Limb (tissue), 2 donors: ENCODE measurements around the gene GRAMD1B.

Source experiments
- DNase-seq, 2 donors: peaks; one replicate each; pipeline ENCODE4 v3.0.0-alpha.2; 2016; ENCODE audit errors: extremely low spot score in 2 of 2

GRAMD1B gene

DNA sequence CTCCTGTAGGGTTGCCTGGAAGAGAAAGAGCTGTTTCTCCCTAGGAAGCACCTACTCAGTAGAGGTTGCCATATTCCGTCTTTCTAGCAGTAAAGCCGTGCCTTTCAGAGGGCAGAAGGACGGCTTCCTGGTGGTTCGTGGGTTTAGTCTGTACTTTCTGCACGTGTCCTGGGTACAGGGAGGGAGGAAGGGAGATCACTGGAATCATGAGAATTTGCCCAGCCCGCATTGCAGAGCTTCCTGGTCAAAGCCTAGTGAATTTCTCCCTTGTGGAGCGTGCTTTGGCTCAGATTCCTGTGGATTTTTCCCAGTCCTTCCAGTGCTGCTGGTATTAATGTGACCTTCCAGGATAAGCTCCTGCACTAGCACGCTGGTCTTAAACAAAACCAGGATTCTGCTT lies 44.9 kb downstream of the GRAMD1B start:
- peak in 1 of 2 donors; percentile 7 for DNase-seq

- peak in 1 of 2 donors; percentile 19 for DNase-seq
These were observed 45.4 kb downstream of the GRAMD1B start for GRCh38 chr11:123475469-123475868.

DNA sequence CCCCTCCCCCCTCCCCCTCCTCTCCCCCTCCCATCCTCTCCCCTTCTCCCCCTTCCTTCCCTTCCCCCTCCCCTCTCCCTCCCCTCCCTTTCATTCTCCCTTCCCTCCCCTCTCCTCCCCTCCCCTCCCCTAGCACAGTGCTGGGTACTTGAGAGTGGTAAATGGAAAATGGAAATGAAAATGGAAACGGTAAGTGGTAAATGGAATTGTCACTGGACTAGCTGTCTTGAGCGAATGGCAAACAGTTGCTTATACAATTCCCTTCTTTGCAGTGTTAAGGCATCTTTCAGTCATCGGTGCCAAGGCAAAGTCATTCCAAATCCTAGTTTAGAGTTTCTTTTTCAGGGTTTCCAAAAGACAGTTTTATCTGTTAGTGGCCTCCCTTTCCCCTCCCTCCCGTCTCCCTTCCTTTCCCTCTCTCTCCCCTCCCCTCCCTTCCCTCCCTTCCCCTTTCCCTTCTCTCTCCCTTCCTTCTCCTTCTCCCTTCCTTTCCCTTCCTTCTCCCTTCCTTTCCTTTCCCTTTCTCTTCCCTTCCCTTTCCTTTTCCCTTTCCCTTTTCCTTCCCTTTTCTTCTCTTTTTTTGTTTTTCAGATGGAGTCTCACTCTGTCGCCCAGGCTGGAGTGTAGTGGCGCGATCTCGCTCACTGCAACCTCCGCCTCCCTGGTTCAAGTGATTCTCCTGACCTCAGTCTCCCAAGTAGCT lies 47.3 kb downstream of the GRAMD1B start:
- DNase-seq, result no peak

GRCh38 chr11:123478352-123478987 lies 48.4 kb downstream of the GRAMD1B start:
- peak; percentile 72 to 88 for DNase-seq

DNA sequence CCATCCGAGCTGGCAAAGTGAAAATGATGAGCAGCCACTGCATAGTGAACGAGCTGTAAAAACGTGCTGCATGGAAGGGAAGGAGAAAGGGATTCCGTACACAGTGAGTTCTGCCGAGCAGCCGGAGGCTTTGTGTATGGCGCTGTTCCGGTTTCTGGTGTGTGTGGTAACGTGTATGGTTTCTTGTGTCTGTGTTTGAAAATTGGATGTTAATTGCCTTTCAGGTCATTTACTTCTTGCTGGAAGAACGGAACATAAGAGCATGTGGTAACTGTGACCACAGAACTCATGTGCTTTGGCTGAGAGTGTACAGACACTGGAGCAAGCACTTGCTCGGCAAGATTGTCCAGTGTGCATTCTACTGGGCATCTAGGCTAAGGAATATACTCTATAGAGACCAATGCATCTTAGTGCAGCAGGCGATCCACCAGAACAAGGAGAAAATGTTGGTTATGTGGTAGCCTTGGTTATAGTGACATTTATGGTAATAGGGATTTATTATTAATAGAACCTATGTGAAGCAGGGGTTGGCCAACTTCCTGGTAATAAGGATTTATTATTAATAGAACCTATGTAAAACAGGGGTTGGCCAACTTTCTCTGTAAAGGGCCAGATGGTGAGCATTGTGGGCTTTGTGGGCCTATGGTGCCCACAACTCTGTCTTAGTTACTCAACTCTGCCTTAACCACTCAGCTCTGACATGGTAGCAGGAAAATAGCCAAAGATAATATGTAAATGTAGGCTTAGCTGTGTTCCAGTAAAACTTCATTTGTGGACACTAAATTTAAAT lies 49.2 kb downstream of the GRAMD1B start:
- DNase-seq, result no peak

- no peak for DNase-seq
These were observed 50.3 kb downstream of the GRAMD1B start for GRCh38 chr11:123480290-123480815.

DNA sequence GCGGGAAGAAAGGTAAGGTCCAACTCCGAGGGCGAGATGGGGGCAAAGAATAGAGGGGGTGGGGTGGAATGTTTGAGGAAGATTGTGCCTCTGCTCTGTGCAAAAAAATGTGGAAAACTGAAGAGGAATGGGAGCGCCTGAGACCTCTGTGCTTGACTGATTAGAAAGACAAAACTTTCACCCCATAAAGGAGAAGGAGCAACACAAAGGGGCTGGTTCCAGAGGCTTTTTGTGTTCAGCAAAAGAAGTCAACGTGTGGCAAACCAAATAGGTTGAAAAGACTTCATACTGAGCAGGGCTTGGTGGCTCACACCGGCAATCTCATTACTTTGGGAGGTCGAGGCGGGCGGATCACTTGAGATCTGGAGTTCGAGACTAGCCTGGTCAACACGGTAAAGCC lies 50.8 kb downstream of the GRAMD1B start:
- no peak for DNase-seq

DNA sequence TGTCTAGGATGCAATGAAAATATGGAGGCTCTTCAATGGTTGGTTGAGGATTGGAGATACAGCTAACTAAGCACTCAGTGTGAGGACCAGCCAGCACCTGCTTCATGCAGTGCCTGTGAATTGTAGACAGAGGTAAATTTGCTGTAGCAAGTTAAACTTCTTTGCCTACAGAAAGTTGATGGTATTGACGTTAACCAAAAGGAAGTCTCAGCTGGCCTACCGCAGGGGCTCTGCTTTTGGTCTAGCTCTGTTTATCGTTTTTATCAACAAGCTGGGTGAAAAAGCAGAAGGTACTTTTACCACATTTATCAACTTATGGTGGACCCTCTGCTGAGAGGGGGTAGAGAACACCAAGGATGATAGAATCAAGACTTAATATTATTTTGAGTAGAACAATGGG lies 51.6 kb downstream of the GRAMD1B start:
- no peak for DNase-seq

GRCh38 chr11:123482218-123482617 lies 52.1 kb downstream of the GRAMD1B start:
- no peak for DNase-seq

DNA sequence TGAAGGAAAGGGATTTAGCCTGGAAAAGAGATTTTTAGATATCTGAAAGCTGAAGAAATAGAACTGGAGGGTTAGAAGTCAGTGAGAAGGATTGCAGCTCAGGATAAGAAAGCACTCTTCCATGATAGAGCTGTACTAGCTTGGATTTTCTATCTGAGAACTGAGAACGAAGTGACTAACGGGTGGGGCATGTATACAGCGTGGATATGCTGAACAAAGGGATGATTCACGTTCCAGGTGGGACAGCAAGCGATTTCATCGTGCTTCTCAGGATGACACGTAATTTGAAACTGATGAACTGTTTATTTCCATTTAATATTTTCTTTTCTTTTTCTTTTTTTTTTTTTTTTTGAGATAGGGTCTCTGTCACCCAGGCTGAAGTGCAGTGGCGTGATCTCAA lies 53.0 kb downstream of the GRAMD1B start:
- no peak for DNase-seq

- DNase-seq, result no peak
These were observed 53.4 kb downstream of the GRAMD1B start for GRCh38 chr11:123483466-123483865.

- no peak for DNase-seq
These were observed 54.4 kb downstream of the GRAMD1B start for GRCh38 chr11:123484448-123484847.

- no peak for DNase-seq
These were observed 57.2 kb downstream of the GRAMD1B start for GRCh38 chr11:123487157-123487744.

DNA sequence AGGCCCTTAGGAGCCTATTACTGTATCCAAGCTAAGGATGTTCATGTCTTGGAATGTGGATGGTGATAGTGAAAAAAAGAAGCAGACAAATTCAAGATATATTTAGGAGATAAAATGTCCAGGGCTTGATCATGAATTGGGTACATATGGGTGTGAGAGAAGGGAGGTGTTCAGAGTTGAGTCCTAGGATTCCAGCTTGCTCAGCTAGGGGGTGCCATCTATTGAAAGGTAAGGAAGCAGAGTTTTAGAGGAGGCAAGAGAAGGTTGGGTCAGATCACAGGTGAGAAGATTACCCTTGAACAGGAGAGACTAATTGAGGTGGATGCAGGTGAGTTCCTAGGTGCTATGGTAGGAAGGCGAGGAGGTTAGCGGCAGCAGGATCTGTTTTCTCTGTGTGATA lies 60.5 kb downstream of the GRAMD1B start:
- DNase-seq, result no peak

GRCh38 chr11:123491241-123491640 lies 61.2 kb downstream of the GRAMD1B start:
- no peak for DNase-seq

DNA sequence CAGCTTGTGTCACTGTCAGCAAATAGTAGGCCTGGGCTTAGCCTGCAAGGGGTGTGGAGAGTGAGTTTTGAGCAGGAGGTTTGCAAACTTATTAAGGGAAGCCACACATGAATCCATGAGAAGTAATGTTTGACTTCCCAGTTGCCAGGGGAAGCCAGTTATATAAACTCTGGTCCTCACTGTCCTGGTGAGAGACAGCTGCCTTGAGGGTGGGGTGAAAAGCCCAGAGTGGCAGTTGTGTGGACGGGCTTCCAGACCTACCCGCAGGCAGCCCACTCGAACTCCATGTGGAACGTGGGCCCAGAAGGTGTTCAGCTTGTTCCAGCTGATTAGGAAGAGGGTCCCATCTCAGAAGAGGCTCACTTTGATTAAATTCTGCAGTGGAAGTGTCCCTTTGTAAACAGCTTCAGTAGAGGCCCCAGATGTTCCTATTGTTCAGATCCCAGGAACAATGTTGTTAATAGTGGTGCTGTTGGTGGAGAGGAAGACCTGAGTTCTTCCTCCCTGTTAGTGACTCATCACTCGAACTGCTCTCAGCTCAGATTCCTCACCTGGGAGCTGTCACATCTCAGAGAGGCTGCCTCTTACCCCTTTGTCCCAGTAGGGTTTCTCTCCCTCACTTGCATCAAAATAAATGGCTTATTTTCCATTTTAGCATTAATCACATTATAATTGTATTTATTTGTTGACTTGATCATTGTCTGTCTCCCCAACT lies 63.4 kb downstream of the GRAMD1B start:
- DNase-seq, result no peak

GRCh38 chr11:123494195-123495050 lies 64.4 kb downstream of the GRAMD1B start:
- DNase-seq, result no peak

DNA sequence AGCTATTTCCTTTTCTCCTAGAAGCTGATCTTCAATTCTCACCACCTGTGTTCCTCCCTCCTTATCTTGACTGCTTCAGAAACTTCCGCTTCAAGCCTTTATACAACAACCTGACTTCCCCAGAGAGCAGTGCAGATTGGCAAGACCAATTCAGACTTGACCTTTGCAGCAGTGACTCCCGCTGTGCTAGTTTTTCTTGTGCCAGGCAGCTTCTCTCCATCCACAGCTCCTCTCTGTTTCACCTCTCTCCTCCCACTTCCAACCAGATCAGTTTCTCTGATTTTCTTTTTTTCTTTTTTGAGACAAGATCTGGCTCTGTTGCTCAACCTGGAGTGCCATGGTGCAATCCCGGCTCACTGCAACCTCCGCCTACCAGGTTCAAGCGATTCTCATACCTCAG lies 74.3 kb downstream of the GRAMD1B start:
- DNase-seq, result no peak

- peak in 1 of 2 donors; percentile 50 for DNase-seq
These were observed 75.7 kb downstream of the GRAMD1B start for GRCh38 chr11:123505546-123506299.
